Measurements from ENCODE around the gene ETV5.

ETV5 gene

DNA sequence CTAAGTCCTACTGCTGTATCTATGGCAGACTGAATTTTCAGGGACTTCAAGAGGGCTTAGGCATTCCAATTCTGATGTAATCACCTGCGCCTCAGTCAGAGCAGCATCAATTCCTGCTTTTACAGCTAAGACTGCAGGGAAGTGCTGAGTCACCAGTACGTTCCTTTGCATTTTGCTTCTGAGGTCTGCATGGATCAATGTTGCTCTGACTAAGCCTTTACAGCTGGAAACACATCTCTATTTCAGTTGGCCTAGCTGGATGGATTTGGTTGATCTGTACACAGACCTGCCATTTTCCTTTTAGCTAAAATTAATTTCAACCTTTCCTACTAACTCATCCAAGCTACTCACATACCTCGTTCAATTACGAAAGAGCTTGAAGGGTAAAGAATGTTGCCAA is 51.3 kb downstream of the ETV5 start:
- TF ChIP-seq, protein P1, sequence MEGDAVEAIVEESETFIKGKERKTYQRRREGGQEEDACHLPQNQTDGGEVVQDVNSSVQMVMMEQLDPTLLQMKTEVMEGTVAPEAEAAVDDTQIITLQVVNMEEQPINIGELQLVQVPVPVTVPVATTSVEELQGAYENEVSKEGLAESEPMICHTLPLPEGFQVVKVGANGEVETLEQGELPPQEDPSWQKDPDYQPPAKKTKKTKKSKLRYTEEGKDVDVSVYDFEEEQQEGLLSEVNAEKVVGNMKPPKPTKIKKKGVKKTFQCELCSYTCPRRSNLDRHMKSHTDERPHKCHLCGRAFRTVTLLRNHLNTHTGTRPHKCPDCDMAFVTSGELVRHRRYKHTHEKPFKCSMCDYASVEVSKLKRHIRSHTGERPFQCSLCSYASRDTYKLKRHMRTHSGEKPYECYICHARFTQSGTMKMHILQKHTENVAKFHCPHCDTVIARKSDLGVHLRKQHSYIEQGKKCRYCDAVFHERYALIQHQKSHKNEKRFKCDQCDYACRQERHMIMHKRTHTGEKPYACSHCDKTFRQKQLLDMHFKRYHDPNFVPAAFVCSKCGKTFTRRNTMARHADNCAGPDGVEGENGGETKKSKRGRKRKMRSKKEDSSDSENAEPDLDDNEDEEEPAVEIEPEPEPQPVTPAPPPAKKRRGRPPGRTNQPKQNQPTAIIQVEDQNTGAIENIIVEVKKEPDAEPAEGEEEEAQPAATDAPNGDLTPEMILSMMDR (IDR thresholded peaks at IDR 0.05): no peak
- DNase-seq (ENCODE audit: low spot score): no peak
- Histone ChIP-seq H3K4me3 (no peak overlapping the region), H3K27ac (no peak overlapping the region)

DNA sequence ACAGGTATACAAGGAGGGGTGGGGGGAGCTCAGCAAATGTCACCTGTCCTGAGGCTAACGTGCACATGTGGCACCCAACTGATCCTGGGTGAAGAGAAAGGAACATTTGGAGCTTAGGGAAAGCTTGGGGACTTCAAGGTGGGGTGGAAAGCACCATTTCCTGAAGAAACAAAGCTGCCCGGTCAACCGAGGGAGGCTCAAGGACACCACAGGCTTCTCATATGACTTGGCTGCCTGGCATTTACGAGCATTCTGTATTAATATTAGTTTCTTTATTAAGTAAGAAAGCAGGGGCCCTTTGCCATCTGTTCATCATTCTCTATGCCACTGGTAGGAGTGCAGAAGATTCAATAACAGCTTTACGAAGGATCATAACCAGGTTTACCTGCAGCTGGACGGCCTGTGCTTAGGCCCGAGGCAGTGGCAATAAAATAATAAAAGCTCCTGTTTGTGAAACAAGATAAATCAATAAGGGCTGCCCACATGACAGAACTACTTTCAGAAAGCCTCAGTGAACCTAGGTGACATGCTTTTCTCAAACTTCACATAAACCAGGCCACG is 54.0 kb downstream of the ETV5 start:
- no peak for DNase-seq (ENCODE audit: low spot score)
- Histone ChIP-seq H3K27ac (no peak overlapping the region), H3K4me3 (no peak overlapping the region)
- TF ChIP-seq, protein P1 (IDR thresholded peaks at IDR 0.05): no peak

DNA sequence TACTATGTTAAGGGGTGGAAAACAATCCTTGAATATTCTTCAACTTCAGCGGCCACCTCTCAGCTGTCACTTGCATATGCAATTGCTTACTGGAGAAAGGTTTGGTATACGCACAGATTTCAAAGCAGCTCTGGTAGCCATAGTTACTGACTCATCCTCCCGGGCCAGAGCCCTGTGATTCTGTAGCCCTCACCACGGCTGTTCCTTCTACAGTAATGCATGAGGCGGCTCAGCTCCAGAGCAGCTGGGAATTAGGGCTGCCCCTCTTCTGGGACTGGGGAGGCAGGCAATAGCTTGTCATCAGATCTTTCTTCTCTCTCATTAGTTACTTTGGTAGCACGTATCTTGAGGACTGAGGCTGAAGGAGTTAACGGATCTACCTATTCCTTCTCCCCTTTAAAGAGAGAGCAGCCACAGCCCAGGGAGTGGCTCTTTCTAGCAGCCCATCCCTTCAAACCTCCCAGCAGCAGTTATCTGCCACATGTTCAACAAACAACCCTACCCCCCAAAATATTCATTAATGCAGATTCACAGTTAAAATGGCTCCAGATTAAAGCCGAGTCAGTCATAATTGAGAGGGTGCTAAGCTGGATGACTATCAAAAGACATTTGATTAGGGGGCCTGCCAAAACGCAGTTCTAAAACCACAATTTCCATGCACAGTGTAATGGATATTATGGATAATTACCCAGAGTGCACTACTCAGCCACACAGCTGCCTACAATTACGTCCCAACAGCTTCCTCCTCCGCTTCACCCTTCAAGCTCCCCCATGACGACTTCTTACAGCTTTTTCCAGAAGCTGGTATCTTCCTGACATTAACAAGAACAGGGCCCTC is 54.7 kb downstream of the ETV5 start:
- no peak overlapping the region for H3K27ac ChIP-seq
- no peak overlapping the region for H3K4me3 ChIP-seq
- no peak for DNase-seq (ENCODE audit: low spot score)
- TF ChIP-seq, protein P1 (IDR thresholded peaks at IDR 0.05): no peak

DNA sequence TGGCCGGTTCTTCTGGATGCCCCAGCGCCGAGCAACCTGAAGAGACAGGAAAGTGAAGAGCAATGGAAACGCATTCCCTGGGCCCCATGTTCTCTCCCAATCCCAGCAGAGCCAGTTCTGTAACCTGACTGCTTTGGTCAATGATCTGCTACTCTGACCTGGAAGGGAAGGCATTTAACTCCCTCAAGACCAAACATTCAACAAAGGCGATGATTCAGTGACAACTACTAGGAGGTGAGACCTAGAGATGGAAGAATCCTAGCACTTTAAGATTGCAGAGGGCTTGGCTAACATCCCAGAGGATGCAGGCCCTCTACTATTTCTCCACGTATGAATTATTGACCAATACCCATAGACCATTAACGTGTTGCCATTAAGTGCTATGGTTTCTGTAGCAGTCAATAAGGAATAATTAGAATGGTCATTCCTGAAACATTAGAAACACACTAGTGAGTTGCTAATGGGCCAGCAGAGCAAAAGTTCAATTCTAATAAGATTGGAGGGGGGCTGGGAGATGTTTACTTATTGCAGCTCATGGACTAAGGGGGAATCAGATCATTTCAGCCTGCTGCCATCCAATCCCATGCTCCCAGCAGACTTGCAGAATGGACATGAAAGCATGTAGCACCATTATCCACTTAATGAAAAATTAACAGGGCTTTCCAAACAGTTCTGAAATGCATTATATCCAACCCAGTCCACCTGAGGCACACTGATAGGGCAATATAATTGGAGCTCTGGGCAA is 56.6 kb downstream of the ETV5 start:
- DNase-seq (ENCODE audit: low spot score): no peak
- H3K27ac ChIP-seq: no peak overlapping the region
- TF ChIP-seq, protein P1 (IDR thresholded peaks at IDR 0.05): no peak
- no peak overlapping the region for H3K4me3 ChIP-seq

DNA sequence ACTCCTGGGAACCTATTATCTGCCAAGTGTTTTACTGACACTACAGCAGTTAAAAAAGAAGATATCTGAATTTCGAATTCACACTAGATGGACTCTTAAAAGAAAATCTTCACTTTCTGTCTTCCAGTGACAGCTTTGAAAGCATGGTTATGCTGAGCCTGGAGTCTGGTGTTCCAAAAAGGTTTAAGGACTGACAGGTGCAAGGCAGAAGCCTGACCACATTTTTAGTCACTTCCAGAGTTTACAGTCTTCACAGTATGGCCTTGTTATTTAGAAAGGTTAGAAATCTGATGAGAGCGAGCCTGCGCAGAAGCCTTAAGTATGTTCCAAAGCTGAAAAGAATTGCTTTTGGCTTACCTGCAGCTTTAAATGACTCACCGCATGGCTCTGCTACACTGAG is 59.9 kb downstream of the ETV5 start:
- Histone ChIP-seq H3K27ac (no peak overlapping the region), H3K4me3 (no peak overlapping the region)
- DNase-seq (ENCODE audit: low spot score): no peak
- TF ChIP-seq, protein P1 (IDR thresholded peaks at IDR 0.05): no peak

DNA sequence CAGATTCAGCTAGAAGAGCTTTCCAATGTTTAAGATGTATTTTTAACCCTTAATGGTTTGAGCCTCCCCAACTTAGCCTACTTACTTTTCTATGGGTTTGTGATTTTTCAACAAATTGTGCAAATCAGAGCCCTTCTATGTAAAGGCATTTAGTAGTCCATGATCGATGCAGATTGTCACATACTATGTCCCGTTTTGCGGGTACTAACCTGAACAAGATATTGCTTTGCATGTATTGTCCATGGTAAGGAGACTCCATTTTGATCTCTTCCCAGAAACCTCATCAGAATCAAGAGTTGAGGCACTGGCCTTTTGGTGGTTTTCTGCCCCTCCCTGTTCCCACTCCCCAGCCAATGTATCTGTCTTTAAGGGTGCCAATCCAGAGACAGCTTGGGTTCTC is 60.8 kb downstream of the ETV5 start:
- H3K4me3 ChIP-seq: no peak overlapping the region
- no peak for DNase-seq (ENCODE audit: low spot score)
- H3K27ac ChIP-seq: no peak overlapping the region
- TF ChIP-seq, protein P1 (IDR thresholded peaks at IDR 0.05): no peak

All from coronary artery (tissue), 2 donors.